K562 (cell line): ENCODE results near the gene ERN1. TPM values are rescaled to one million over a fixed set of nuclear protein-coding genes. Genes with fewer than 3 reads are reported as not detected.
A peak's percentile ranks its signal among the peaks of the same experiment; 100 is the strongest.

Experiments
- BRD4 ChIP-seq: fragments of 200-600 bp; sonication (generic); IDR thresholded peaks from 2 replicates; pipeline ENCODE4 v1.6.1; 2017; ENCODE audit warnings: inconsistent platforms
- BRF1 ChIP-seq: IDR thresholded peaks from 3 replicates; pipeline ENCODE4 v1.6.1; 2011; ENCODE audit warnings: borderline replicate concordance, mild to moderate bottlenecking; ENCODE audit not compliant: insufficient read length; ENCODE audit errors: extremely low read depth
- CHAMP1 ChIP-seq: fragments of 450-650 bp; IDR thresholded peaks from 2 replicates; pipeline ENCODE4 v1.6.1; 2016; ENCODE audit warnings: mild to moderate bottlenecking
- PURB ChIP-seq: sonication (generic); formaldehyde crosslinking; IDR thresholded peaks from 2 replicates; pipeline ENCODE4 v1.9.0; 2021; ENCODE audit warnings: low read depth, mild to moderate bottlenecking, missing genetic modification reagents
- SRSF1 ChIP-seq: fragments of 200-400 bp; formaldehyde crosslinking; IDR thresholded peaks from 2 replicates; pipeline ENCODE4 v1.6.1; 2017; ENCODE audit warnings: mild to moderate bottlenecking, low read depth, low read length, moderate library complexity
- UBTF ChIP-seq, 2 experiments: IDR thresholded peaks; 2 replicates each; pipeline ENCODE4 v1.6.1; 2012; ENCODE audit warnings: improper control_type of control experiment in 2 of 2, low read depth in 2 of 2, low read length in 2 of 2, borderline replicate concordance in 1 of 2
- ZFP1 ChIP-seq: fragments of 450-650 bp; formaldehyde crosslinking; IDR thresholded peaks from 2 replicates; pipeline ENCODE4 v1.4.0; 2020; ENCODE audit warnings: mild to moderate bottlenecking, mixed read lengths
- polyA plus RNA-seq, 8 experiments: library from polyadenylated mRNA; depleted of rRNA in 4 of 8; stranded (reverse) in 5 of 8; unstranded in 3 of 8; fragments of >200 nt; fragmentation: Nextera tagmentation in 2 of 8; fragmentation: Illumina TruSeq in 1 of 8; extraction: Ambion mirVana in 2 of 8; extraction: Trizol in 1 of 8; gene quantifications; 2 replicates each; pipeline versions ENCODE4 v1.2.1 to v1.2.3, GENCODE V29; 2011 to 2014; ENCODE audit warnings: inconsistent platforms in 1 of 8, missing spikeins in 1 of 8
- total RNA-seq, 7 experiments: library from RNA; depleted of rRNA in 6 of 7; stranded (reverse); fragments of >200 nt in 6 of 7; fragmentation: Illumina TruSeq in 2 of 7; extraction: Trizol in 2 of 7; gene quantifications; 2 replicates each; pipeline versions ENCODE4 v1.2.1 to v1.2.3, GENCODE V29; 2011 to 2021; ENCODE audit warnings: low replicate concordance in 1 of 7
- TF ChIP-seq, protein P1 (sequence below): fragments of 450-650 bp; IDR thresholded peaks from 2 replicates; pipeline ENCODE4 v1.6.1; 2016; ENCODE audit warnings: mild to moderate bottlenecking, moderate library complexity
- TF ChIP-seq, protein P2 (sequence below): sonication (generic); formaldehyde crosslinking; IDR thresholded peaks from 2 replicates; pipeline ENCODE4 v1.8.1; 2023; ENCODE audit warnings: mild to moderate bottlenecking, missing genetic modification reagents

The ERN1 gene
- total and polyA plus RNA-seq, 9 of the 15 experiments (the other 6 are each of a cell fraction or from before 2014, with no cell fraction given): 2.1 to 22.5 (median 7.3) TPM

GRCh38 chr17:64024215-64024654 lies 105.7 kb downstream of the ERN1 start (continued):
- TF ChIP-seq UBTF (IDR thresholded peaks at IDR 0.05; ENCODE audit: borderline replicate concordance in 1 of 2, low read depth in 2 of 2, low read length in 2 of 2) (no peak), BRD4 (no peak), SRSF1 (no peak), BRF1 (no peak), CHAMP1 (peak; percentile 79), ZFP1 (CRISPR knock-in tag) (no peak), PURB (no peak)
- TF ChIP-seq, protein P1, sequence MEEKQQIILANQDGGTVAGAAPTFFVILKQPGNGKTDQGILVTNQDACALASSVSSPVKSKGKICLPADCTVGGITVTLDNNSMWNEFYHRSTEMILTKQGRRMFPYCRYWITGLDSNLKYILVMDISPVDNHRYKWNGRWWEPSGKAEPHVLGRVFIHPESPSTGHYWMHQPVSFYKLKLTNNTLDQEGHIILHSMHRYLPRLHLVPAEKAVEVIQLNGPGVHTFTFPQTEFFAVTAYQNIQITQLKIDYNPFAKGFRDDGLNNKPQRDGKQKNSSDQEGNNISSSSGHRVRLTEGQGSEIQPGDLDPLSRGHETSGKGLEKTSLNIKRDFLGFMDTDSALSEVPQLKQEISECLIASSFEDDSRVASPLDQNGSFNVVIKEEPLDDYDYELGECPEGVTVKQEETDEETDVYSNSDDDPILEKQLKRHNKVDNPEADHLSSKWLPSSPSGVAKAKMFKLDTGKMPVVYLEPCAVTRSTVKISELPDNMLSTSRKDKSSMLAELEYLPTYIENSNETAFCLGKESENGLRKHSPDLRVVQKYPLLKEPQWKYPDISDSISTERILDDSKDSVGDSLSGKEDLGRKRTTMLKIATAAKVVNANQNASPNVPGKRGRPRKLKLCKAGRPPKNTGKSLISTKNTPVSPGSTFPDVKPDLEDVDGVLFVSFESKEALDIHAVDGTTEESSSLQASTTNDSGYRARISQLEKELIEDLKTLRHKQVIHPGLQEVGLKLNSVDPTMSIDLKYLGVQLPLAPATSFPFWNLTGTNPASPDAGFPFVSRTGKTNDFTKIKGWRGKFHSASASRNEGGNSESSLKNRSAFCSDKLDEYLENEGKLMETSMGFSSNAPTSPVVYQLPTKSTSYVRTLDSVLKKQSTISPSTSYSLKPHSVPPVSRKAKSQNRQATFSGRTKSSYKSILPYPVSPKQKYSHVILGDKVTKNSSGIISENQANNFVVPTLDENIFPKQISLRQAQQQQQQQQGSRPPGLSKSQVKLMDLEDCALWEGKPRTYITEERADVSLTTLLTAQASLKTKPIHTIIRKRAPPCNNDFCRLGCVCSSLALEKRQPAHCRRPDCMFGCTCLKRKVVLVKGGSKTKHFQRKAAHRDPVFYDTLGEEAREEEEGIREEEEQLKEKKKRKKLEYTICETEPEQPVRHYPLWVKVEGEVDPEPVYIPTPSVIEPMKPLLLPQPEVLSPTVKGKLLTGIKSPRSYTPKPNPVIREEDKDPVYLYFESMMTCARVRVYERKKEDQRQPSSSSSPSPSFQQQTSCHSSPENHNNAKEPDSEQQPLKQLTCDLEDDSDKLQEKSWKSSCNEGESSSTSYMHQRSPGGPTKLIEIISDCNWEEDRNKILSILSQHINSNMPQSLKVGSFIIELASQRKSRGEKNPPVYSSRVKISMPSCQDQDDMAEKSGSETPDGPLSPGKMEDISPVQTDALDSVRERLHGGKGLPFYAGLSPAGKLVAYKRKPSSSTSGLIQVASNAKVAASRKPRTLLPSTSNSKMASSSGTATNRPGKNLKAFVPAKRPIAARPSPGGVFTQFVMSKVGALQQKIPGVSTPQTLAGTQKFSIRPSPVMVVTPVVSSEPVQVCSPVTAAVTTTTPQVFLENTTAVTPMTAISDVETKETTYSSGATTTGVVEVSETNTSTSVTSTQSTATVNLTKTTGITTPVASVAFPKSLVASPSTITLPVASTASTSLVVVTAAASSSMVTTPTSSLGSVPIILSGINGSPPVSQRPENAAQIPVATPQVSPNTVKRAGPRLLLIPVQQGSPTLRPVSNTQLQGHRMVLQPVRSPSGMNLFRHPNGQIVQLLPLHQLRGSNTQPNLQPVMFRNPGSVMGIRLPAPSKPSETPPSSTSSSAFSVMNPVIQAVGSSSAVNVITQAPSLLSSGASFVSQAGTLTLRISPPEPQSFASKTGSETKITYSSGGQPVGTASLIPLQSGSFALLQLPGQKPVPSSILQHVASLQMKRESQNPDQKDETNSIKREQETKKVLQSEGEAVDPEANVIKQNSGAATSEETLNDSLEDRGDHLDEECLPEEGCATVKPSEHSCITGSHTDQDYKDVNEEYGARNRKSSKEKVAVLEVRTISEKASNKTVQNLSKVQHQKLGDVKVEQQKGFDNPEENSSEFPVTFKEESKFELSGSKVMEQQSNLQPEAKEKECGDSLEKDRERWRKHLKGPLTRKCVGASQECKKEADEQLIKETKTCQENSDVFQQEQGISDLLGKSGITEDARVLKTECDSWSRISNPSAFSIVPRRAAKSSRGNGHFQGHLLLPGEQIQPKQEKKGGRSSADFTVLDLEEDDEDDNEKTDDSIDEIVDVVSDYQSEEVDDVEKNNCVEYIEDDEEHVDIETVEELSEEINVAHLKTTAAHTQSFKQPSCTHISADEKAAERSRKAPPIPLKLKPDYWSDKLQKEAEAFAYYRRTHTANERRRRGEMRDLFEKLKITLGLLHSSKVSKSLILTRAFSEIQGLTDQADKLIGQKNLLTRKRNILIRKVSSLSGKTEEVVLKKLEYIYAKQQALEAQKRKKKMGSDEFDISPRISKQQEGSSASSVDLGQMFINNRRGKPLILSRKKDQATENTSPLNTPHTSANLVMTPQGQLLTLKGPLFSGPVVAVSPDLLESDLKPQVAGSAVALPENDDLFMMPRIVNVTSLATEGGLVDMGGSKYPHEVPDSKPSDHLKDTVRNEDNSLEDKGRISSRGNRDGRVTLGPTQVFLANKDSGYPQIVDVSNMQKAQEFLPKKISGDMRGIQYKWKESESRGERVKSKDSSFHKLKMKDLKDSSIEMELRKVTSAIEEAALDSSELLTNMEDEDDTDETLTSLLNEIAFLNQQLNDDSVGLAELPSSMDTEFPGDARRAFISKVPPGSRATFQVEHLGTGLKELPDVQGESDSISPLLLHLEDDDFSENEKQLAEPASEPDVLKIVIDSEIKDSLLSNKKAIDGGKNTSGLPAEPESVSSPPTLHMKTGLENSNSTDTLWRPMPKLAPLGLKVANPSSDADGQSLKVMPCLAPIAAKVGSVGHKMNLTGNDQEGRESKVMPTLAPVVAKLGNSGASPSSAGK: no peak; the same call in 1 of the 2 replicates
- TF ChIP-seq, protein P2, sequence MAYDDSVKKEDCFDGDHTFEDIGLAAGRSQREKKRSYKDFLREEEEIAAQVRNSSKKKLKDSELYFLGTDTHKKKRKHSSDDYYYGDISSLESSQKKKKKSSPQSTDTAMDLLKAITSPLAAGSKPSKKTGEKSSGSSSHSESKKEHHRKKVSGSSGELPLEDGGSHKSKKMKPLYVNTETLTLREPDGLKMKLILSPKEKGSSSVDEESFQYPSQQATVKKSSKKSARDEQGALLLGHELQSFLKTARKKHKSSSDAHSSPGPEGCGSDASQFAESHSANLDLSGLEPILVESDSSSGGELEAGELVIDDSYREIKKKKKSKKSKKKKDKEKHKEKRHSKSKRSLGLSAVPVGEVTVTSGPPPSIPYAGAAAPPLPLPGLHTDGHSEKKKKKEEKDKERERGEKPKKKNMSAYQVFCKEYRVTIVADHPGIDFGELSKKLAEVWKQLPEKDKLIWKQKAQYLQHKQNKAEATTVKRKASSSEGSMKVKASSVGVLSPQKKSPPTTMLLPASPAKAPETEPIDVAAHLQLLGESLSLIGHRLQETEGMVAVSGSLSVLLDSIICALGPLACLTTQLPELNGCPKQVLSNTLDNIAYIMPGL (CRISPR knock-in tag): no peak
